ENCODE measurements around the gene NFAT5. TPM values are rescaled to one million over a fixed set of nuclear protein-coding genes. Genes with fewer than 3 reads are reported as not detected.
"Not testable (repeated sequence)": the region's sequence is repeated elsewhere in the genome, so short reads cannot be mapped to it uniquely, and the experiment has no call there.

NFAT5 gene
- total RNA-seq, 1 donor from 2014 or later: 14.7 TPM

- DNase-seq (ENCODE audit: low spot score in 2 of 2) (no peak), FAIRE-seq (no peak)
Measured at GRCh38 chr16:69544088-69544487, 21.7 kb upstream of the NFAT5 start.

GRCh38 chr16:69546663-69547062, 19.1 kb upstream of the NFAT5 start:
- not testable (repeated sequence) for DNase-seq (ENCODE audit: low spot score in 2 of 2); FAIRE-seq

GRCh38 chr16:69553332-69553731, 12.4 kb upstream of the NFAT5 start:
- FAIRE-seq (no peak), DNase-seq (ENCODE audit: low spot score in 2 of 2) (no peak)

GRCh38 chr16:69554495-69554894, 11.3 kb upstream of the NFAT5 start:
- no peak for DNase-seq (ENCODE audit: low spot score in 2 of 2)
- FAIRE-seq: no peak

- FAIRE-seq: no peak
Measured at GRCh38 chr16:69555437-69555836, 10.3 kb upstream of the NFAT5 start.

GRCh38 chr16:69555867-69556266, 9.9 kb upstream of the NFAT5 start:
- DNase-seq (ENCODE audit: low spot score in 2 of 2) (no peak), FAIRE-seq (no peak)

More at GRCh38 chr16:69555437-69555836, 10.3 kb upstream of the NFAT5 start:
- DNase-seq (ENCODE audit: low spot score in 2 of 2): no peak

- DNase-seq (ENCODE audit: low spot score in 2 of 2) (no peak), FAIRE-seq (no peak)
Measured at GRCh38 chr16:69559164-69559563, 6.6 kb upstream of the NFAT5 start.

GRCh38 chr16:69561367-69561766, 4.4 kb upstream of the NFAT5 start:
- not testable (repeated sequence) for FAIRE-seq; DNase-seq (ENCODE audit: low spot score in 2 of 2)

GRCh38 chr16:69561901-69562300, 3.9 kb upstream of the NFAT5 start:
- no peak for DNase-seq (ENCODE audit: low spot score in 2 of 2)
- FAIRE-seq: no peak

GRCh38 chr16:69562813-69563212, 3.0 kb upstream of the NFAT5 start:
- no peak for FAIRE-seq
- no peak for DNase-seq (ENCODE audit: low spot score in 2 of 2)

- no peak for DNase-seq (ENCODE audit: low spot score in 2 of 2)
- FAIRE-seq: no peak
Measured at GRCh38 chr16:69563605-69564580, 1.9 kb upstream of the NFAT5 start.

- DNase-seq (ENCODE audit: low spot score in 2 of 2) (no peak), FAIRE-seq (no peak)
Measured at GRCh38 chr16:69564845-69565670, 708 bp upstream of the NFAT5 start.

GRCh38 chr16:69566240-69566980, 644 bp downstream of the NFAT5 start:
- FAIRE-seq: no peak
- peak; percentile 50 to 69 for DNase-seq (ENCODE audit: low spot score in 2 of 2)

GRCh38 chr16:69566981-69567680, 1.4 kb downstream of the NFAT5 start:
- DNase-seq (ENCODE audit: low spot score in 2 of 2): no peak
- no peak for FAIRE-seq

GRCh38 chr16:69568676-69569075, 2.9 kb downstream of the NFAT5 start:
- FAIRE-seq (no peak), DNase-seq (ENCODE audit: low spot score in 2 of 2) (no peak)

GRCh38 chr16:69578771-69579170, 13.0 kb downstream of the NFAT5 start:
- not testable (repeated sequence) for FAIRE-seq; DNase-seq (ENCODE audit: low spot score in 2 of 2)

GRCh38 chr16:69579783-69580481, 14.2 kb downstream of the NFAT5 start:
- no peak for FAIRE-seq

GRCh38 chr16:69581297-69581696, 15.5 kb downstream of the NFAT5 start:
- no peak for FAIRE-seq
- DNase-seq (ENCODE audit: low spot score in 2 of 2): no peak

More at GRCh38 chr16:69579783-69580481, 14.2 kb downstream of the NFAT5 start:
- DNase-seq (ENCODE audit: low spot score in 2 of 2): no peak

- not testable (repeated sequence) for DNase-seq (ENCODE audit: low spot score in 2 of 2); FAIRE-seq
Measured at GRCh38 chr16:69584493-69584892, 18.7 kb downstream of the NFAT5 start.

Measured in frontal cortex (tissue), 4 donors.